IPS-20b (cell line): ENCODE results near the gene REM1.
"Not testable (repeated sequence)": the region's sequence is repeated elsewhere in the genome, so short reads cannot be mapped to it uniquely, and the experiment has no call there.

Experiments
- H3K27ac ChIP-seq: one replicate; pipeline ENCODE4 v1.5.1; 2013; ENCODE audit warnings: low read length
- H3K27me3 ChIP-seq: 2 replicates; pipeline ENCODE4 v1.6.1; 2013; ENCODE audit warnings: mild to moderate bottlenecking, low read length, inconsistent platforms; ENCODE audit not compliant: insufficient read depth
- H3K36me3 ChIP-seq: 2 replicates; pipeline ENCODE4 v1.6.1; 2013; ENCODE audit warnings: low read depth, mild to moderate bottlenecking, inconsistent platforms, low read length, moderate library complexity; ENCODE audit not compliant: insufficient read depth
- H3K4me1 ChIP-seq: 2 replicates; pipeline ENCODE4 v1.6.1; 2013; ENCODE audit warnings: mild to moderate bottlenecking, control low read depth, inconsistent platforms, low read length, moderate library complexity; ENCODE audit not compliant: insufficient read depth
- H3K4me3 ChIP-seq: 2 replicates; pipeline ENCODE4 v1.5.1; 2013; ENCODE audit warnings: mild to moderate bottlenecking, low read length, inconsistent platforms
- H3K9ac ChIP-seq: 2 replicates; pipeline ENCODE4 v1.6.1; 2013; ENCODE audit warnings: low read depth, mild to moderate bottlenecking, inconsistent platforms, low read length, moderate library complexity
- H3K9me3 ChIP-seq: 2 replicates; pipeline ENCODE4 v1.6.1; 2013; ENCODE audit warnings: mild to moderate bottlenecking, low read depth, low read length, inconsistent platforms; ENCODE audit not compliant: insufficient read depth

REM1 gene, protein sequence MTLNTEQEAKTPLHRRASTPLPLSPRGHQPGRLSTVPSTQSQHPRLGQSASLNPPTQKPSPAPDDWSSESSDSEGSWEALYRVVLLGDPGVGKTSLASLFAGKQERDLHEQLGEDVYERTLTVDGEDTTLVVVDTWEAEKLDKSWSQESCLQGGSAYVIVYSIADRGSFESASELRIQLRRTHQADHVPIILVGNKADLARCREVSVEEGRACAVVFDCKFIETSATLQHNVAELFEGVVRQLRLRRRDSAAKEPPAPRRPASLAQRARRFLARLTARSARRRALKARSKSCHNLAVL

GRCh38 chr20:31474758-31475427, at the start of gene REM1, which contains the start of gene DEFB124:
Gene REM1, plus strand, starts transcription at chr20:31475288. Its CDS starts 1,158 bp downstream, at chr20:31476446.
Gene DEFB124, minus strand, starts transcription at chr20:31475127. Its CDS starts 2,114 bp downstream, at chr20:31473013.
- Histone ChIP-seq H3K36me3 (no peaks in the 10 kb centered on the region), H3K4me3 (peak within 1 kb of the TSS; percentile 69; the same call in 1 of the 2 replicates), H3K4me1 (no peaks in the 10 kb centered on the region; the same call in 1 of the 2 replicates), H3K27me3 (peaks cover 51% of the 10 kb centered on the region), H3K9me3 (peaks cover 8% of the 10 kb centered on the region), H3K27ac (no peak within 1 kb of the TSS), H3K9ac (0 out of 2 replicates have a peak within 1 kb of the TSS, but pooled peaks have one; percentile 32)

GRCh38 chr20:31425797-31426196, 49.3 kb upstream of the REM1 start:
- no peak overlapping the region for H3K4me3 ChIP-seq
- H3K9me3 ChIP-seq = peaks cover 59% of the 10 kb centered on the region
- no peaks in the 10 kb centered on the region for H3K27me3 ChIP-seq

GRCh38 chr20:31426891-31427551, 48.1 kb upstream of the REM1 start:
- not testable (repeated sequence) for H3K9ac ChIP-seq, H3K27me3 ChIP-seq, H3K4me3 ChIP-seq, H3K4me1 ChIP-seq, H3K27ac ChIP-seq, H3K36me3 ChIP-seq
- H3K9me3 ChIP-seq = peaks cover 51% of the 10 kb centered on the region

More at GRCh38 chr20:31425797-31426196, 49.3 kb upstream of the REM1 start:
- Histone ChIP-seq H3K9ac (no peak overlapping the region), H3K36me3 (no peaks in the 10 kb centered on the region), H3K4me1 (no peaks in the 10 kb centered on the region), H3K27ac (no peak overlapping the region)

DNA sequence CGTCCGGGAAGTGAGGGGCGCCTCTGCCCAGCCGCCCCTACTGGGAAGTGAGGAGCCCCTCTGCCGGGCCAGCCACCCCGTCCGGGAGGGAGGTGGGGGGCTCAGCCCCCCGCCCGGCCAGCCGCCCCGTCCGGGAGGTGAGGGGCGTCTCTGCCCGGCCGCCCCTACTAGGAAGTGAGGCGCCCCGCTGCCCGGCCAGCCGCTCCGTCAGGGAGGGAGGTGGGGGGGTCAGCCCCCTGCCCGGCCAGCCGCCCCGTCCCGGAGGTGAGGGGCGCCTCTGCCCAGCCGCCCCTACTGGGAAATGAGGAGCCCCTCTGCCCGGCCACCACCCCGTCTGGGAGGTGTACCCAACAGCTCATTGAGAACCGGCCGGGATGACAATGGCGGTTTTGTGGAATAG, 47.5 kb upstream of the REM1 start:
- H3K4me1 ChIP-seq, H3K36me3 ChIP-seq, H3K4me3 ChIP-seq, H3K27me3 ChIP-seq, H3K27ac ChIP-seq, H3K9ac ChIP-seq: not testable (repeated sequence)
- peaks cover 56% of the 10 kb centered on the region for H3K9me3 ChIP-seq

- Histone ChIP-seq H3K9ac (no peak overlapping the region), H3K27ac (no peak overlapping the region), H3K4me3 (no peak overlapping the region), H3K4me1 (no peaks in the 10 kb centered on the region), H3K36me3 (no peaks in the 10 kb centered on the region), H3K9me3 (peaks cover 47% of the 10 kb centered on the region), H3K27me3 (no peaks in the 10 kb centered on the region)
These were observed 44.4 kb upstream of the REM1 start for GRCh38 chr20:31430568-31431115.

GRCh38 chr20:31440012-31440659, 35.0 kb upstream of the REM1 start, which contains the start of gene DEFB123:
Gene DEFB123, plus strand, starts transcription at chr20:31440632. Its CDS starts 67 bp downstream, at chr20:31440699.
- Histone ChIP-seq H3K9me3 (peaks cover 88% of the 10 kb centered on the region), H3K36me3 (no peaks in the 10 kb centered on the region), H3K27me3 (no peaks in the 10 kb centered on the region), H3K9ac (no peak within 1 kb of the TSS), H3K4me1 (no peaks in the 10 kb centered on the region), H3K4me3 (no peak within 1 kb of the TSS), H3K27ac (no peak within 1 kb of the TSS)

- Histone ChIP-seq H3K27me3 (no peaks in the 10 kb centered on the region), H3K4me3 (no peak overlapping the region), H3K36me3 (no peaks in the 10 kb centered on the region), H3K9me3 (peaks cover 79% of the 10 kb centered on the region), H3K4me1 (no peaks in the 10 kb centered on the region), H3K9ac (no peak overlapping the region), H3K27ac (no peak overlapping the region)
These were observed 28.8 kb upstream of the REM1 start for GRCh38 chr20:31446084-31446819.

- no peaks in the 10 kb centered on the region for H3K27me3 ChIP-seq
- no peaks in the 10 kb centered on the region for H3K4me1 ChIP-seq
- no peak overlapping the region for H3K27ac ChIP-seq
- H3K9me3 ChIP-seq = peaks cover 72% of the 10 kb centered on the region
- no peak overlapping the region for H3K9ac ChIP-seq
- no peaks in the 10 kb centered on the region for H3K36me3 ChIP-seq
- H3K4me3 ChIP-seq = no peak overlapping the region
These were observed 25.3 kb upstream of the REM1 start for GRCh38 chr20:31449511-31450414.

GRCh38 chr20:31452575-31452974, 22.5 kb upstream of the REM1 start:
- no peak overlapping the region for H3K9ac ChIP-seq
- H3K4me1 ChIP-seq = no peaks in the 10 kb centered on the region
- H3K27me3 ChIP-seq = no peaks in the 10 kb centered on the region
- H3K9me3 ChIP-seq = peaks cover 53% of the 10 kb centered on the region
- no peak overlapping the region for H3K27ac ChIP-seq
- no peaks in the 10 kb centered on the region for H3K36me3 ChIP-seq
- H3K4me3 ChIP-seq = peak overlapping the region; percentile 29; the same call in 1 of the 2 replicates

- Histone ChIP-seq H3K9me3 (peaks cover 43% of the 10 kb centered on the region), H3K9ac (no peak overlapping the region), H3K4me1 (no peaks in the 10 kb centered on the region), H3K27ac (no peak overlapping the region), H3K27me3 (no peaks in the 10 kb centered on the region), H3K4me3 (no peak overlapping the region), H3K36me3 (no peaks in the 10 kb centered on the region)
These were observed 20.7 kb upstream of the REM1 start for GRCh38 chr20:31454361-31454760.
